ENCODE data around the gene C1QC.

C1QC gene

DNA sequence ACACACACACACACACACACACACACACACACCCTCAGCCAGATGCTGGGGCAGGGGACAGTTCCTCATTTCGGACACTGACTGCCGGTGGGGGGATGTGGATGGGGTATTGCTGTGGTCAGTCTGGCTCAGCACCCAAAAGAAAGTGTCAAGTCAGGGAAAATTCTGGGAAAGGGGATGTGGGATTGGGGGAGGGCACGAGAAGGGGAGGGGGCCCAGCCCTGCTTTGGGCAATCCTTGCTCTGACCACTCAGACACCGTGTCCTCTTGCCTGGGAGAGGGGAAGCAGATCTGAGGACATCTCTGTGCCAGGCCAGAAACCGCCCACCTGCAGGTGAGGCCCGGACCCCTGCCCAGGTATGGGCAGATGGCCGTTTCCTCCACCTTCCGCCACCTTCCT, at the start of gene C1QC:
C1QC (plus strand) TSS at position 253 of the 400 bp plus-strand sequence. CDS start 391 bp downstream, outside the sequence.
- no peak for DNase-seq

DNA sequence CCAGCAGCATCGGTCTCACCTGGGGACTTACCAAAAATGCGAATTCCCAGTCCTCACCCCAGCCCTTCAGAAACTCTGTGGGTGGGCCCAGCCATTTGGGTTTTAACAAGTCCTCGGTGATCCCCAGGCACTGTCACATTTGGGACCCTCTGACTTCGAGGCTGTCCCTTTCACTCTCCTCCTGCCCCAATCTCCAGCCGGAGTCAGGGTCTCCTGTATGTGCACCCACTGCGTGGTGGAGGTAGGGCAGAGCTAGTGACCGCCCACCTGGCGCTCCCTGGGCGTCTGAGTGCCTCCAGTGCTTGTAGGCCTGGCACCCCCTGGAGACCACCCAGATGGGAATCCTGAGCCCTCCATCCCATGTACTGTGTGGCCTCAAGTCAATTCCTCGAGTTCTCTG, 49.0 kb upstream of the C1QC start:
- DNase-seq = no peak

GRCh38 chr1:22595108-22595507, 48.3 kb upstream of the C1QC start:
- DNase-seq = no peak

- DNase-seq = no peak
These were observed 46.0 kb upstream of the C1QC start for GRCh38 chr1:22597301-22597965.

DNA sequence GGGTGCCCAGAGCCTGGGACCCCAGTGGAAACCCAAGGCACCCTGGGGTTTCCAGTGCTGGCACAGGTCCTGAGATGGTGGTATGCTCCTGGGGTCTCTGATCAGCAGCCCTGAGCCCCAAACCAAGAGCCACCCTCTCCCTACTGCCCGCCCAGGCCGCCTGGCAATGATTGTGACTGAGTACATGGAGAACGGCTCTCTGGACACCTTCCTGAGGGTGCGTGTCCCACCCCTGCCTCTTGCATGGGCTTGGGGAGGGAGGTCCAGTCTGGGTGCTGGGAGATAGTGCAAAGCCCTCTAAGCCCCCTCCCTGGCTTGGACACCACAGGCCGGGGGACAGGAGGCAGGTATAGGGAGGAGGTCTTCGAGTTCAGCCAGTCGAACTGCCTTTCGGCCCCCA, 45.4 kb upstream of the C1QC start:
- DNase-seq = no peak

DNA sequence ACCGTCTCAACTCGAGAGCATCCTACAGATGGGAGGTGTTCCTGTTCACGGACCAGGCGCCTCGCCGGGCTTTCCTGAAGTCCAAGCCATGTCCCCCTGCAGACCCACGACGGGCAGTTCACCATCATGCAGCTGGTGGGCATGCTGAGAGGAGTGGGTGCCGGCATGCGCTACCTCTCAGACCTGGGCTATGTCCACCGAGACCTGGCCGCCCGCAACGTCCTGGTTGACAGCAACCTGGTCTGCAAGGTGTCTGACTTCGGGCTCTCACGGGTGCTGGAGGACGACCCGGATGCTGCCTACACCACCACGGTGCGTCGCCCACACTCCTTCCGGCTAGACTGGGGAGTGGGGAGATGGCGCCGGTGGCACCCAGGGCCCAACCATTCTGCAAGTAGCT, 44.7 kb upstream of the C1QC start:
- DNase-seq = no peak

- DNase-seq = no peak
These were observed 43.2 kb upstream of the C1QC start for GRCh38 chr1:22600071-22600816.

GRCh38 chr1:22600817-22601605, 42.4 kb upstream of the C1QC start:
- DNase-seq = no peak

GRCh38 chr1:22601610-22602009, 41.8 kb upstream of the C1QC start:
- DNase-seq = no peak

GRCh38 chr1:22602060-22602740, 41.2 kb upstream of the C1QC start:
- DNase-seq = no peak

GRCh38 chr1:22606161-22606560, 37.3 kb upstream of the C1QC start:
- no peak for DNase-seq

GRCh38 chr1:22607154-22607553, 36.3 kb upstream of the C1QC start:
- no peak for DNase-seq

- no peak for DNase-seq
These were observed 35.1 kb upstream of the C1QC start for GRCh38 chr1:22608361-22608760.

DNA sequence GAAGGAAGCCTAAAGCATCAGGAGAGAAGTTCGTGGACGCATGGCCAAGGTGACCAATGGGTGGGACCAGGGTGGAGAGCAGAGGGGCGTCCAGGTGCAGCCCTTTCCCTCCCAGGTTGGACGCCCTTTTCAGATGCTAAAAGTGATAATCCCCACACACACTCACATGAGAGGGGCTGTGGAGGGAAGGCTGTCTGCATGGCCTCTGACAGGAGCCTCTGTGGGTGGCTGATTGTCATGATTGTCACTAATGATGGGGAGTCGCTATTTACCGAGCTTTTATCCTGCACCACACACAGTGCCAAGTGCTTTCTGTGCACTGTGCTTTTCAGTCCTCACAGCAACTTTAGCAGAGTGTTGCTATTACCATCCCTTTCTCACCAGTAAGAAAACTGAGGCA, 34.1 kb upstream of the C1QC start:
- no peak for DNase-seq

GRCh38 chr1:22611530-22611947, 31.9 kb upstream of the C1QC start:
- DNase-seq = peak in 1 of 2 experiments; percentile 10

DNA sequence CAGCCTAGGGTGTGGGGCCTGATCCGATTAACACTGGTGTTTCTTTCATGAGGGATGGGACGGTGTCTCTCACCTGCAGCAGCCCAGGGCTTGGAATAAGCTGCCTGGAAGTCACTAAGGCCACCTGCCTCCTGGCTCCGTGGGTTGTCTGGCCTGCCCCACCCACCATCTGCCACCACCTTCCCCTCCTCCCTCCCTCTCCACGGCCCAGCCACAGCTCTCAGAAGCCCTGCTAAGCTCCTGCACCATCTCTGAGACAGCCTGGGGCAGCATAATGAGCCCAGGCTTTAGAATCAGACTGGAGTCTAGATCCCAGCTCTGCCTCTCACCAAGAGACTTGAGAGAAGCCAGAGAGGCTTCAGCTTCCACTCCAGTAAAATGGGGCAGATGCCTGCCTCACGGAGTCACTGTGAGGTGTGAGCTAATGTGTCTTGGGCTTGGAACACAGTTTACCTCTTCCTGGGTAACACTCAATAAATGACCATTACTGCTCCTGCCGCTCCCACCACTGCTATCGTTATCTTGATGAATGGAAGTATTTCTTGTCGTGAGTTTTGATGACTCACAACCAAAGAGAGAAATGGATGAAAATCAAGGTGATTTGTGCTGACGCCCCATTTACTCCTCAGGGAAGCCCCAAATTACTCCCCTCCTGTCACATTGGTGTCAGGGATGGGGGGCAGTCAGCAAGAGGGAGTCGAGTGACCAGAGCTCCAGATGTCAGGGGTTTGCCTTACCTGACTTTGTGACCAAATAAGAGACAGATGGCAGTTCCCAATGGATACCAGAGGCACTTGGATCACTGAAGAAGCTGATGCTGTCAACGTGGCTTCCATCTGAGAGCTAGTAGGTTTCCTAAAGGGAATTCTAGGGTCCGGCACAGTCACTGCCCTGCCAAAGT, 30.5 kb upstream of the C1QC start:
- no peak for DNase-seq

DNA sequence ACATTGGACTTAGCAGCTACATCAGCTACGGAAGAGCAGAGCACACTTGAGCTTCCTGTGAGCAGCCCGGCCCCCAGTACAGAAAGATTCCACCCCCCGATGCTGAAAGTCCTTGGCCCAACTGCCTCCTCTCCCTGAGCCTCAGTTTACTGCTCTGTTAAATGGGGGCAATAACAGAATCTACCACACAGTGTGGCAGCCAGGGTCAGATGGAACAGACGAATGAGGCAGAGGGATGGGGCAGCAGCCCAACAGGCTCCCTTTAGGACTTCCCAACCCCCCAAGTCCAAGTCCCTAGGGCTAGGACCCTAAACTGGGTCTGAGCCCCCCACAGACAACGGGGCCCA, 29.9 kb upstream of the C1QC start:
- DNase-seq = no peak

DNA sequence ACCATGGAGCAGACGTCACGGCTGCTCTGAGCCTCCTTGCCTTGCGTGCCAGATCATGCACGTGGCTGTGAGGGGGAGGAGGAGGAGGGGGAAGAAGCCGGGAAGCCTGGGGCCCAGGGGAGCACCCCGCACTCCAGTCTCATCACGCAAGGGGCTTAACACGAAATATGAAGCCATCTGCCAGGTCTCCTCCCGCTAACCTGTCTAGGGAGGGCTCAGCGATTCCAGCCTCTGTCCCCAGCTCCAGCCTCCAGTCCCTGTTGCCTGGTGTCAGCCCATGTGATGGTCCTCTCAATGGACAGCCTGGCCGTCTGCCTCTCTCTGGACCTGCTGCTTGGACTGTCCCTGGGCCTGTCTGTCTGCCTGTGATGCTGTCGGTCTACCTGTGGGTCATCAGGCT, 29.5 kb upstream of the C1QC start:
- no peak for DNase-seq

GRCh38 chr1:22615886-22616285, 27.5 kb upstream of the C1QC start:
- no peak for DNase-seq

- no peak for DNase-seq
These were observed 26.9 kb upstream of the C1QC start for GRCh38 chr1:22616571-22616970.

- no peak for DNase-seq
These were observed 25.4 kb upstream of the C1QC start for GRCh38 chr1:22618056-22618455.

- no peak for DNase-seq
These were observed 24.2 kb upstream of the C1QC start for GRCh38 chr1:22619252-22619651.
